T-helper 2 cell (primary cell): Measurements from ENCODE around the gene CEP19.

ENCODE experiments used
- DNase-seq, 5 experiments: peaks; one replicate each; pipeline versions ENCODE4 v3.0.0 to v3.0.0-alpha.2; 2012 to 2022

The CEP19 gene

GRCh38 chr3:196708467-196708866, 3.6 kb downstream of the CEP19 start:
- DNase-seq: no peak

- no peak for DNase-seq
These were observed 4.5 kb downstream of the CEP19 start for GRCh38 chr3:196707566-196707965.

- no peak for DNase-seq
These were observed 5.3 kb downstream of the CEP19 start for GRCh38 chr3:196706731-196707130.

GRCh38 chr3:196706327-196706726, 5.7 kb downstream of the CEP19 start:
- DNase-seq: no peak

- no peak for DNase-seq
These were observed 11.2 kb downstream of the CEP19 start for GRCh38 chr3:196700801-196701200.

GRCh38 chr3:196699749-196700148, 12.3 kb downstream of the CEP19 start:
- no peak for DNase-seq

- DNase-seq: no peak
These were observed 14.8 kb downstream of the CEP19 start for GRCh38 chr3:196697270-196697669.

GRCh38 chr3:196695849-196696226, 16.2 kb downstream of the CEP19 start:
- no peak for DNase-seq

GRCh38 chr3:196694941-196695848, 16.9 kb downstream of the CEP19 start:
- DNase-seq: peak in 2 of 5 experiments; percentile 6 to 50

- peak in 2 of 5 experiments; percentile 29 to 57 for DNase-seq
These were observed 17.8 kb downstream of the CEP19 start for GRCh38 chr3:196694202-196694638.

- no peak for DNase-seq
These were observed 20.7 kb downstream of the CEP19 start for GRCh38 chr3:196691386-196691785.

- no peak for DNase-seq
These were observed 21.9 kb downstream of the CEP19 start for GRCh38 chr3:196689941-196690660.

GRCh38 chr3:196688349-196688748, 23.7 kb downstream of the CEP19 start:
- DNase-seq: no peak

GRCh38 chr3:196686436-196686835, 25.6 kb downstream of the CEP19 start:
- DNase-seq: no peak

- DNase-seq: peak in 4 of 5 experiments; percentile 46 to 84 (median 49)
These were observed 27.3 kb downstream of the CEP19 start for GRCh38 chr3:196684548-196685407.

GRCh38 chr3:196677931-196678330, 34.1 kb downstream of the CEP19 start:
- DNase-seq: no peak

- DNase-seq: no peak
These were observed 34.7 kb downstream of the CEP19 start for GRCh38 chr3:196677353-196677752.

GRCh38 chr3:196673632-196674031, 38.4 kb downstream of the CEP19 start:
- DNase-seq: no peak

- DNase-seq: peak in 1 of 5 experiments; percentile 43
These were observed 41.7 kb downstream of the CEP19 start for GRCh38 chr3:196670339-196670738.

GRCh38 chr3:196667056-196667825, 44.8 kb downstream of the CEP19 start:
- DNase-seq: peak in 1 of 5 experiments; percentile 42

- no peak for DNase-seq
These were observed 45.8 kb downstream of the CEP19 start for GRCh38 chr3:196666001-196666867.
